Keratinocyte (primary cell): ENCODE results near the gene B3GNT8. TPM values are rescaled to one million over a fixed set of nuclear protein-coding genes. Genes with fewer than 3 reads are reported as not detected.

ENCODE experiments used
- DNase-seq: peaks from one replicate; pipeline ENCODE4 v3.0.0-alpha.2; 2011; ENCODE audit warnings: low read depth, missing footprints, low spot score
- FAIRE-seq: peaks from 2 replicates; lab custom pipeline; 2011; peaks lifted over from hg19 to GRCh38; lab: Jason Lieb, UNC
- H2AFZ ChIP-seq: 2 replicates; pipeline ENCODE4 v1.6.0; 2012; ENCODE audit warnings: low read length, control low read depth, inconsistent platforms; ENCODE audit not compliant: control insufficient read depth
- H3K27ac ChIP-seq: 2 replicates; pipeline ENCODE4 v1.5.1; 2011; ENCODE audit warnings: low read length; ENCODE audit not compliant: control insufficient read depth, insufficient read depth
- H3K27me3 ChIP-seq: 3 replicates; pipeline ENCODE4 v1.6.0; 2011; ENCODE audit warnings: low read length; ENCODE audit not compliant: control insufficient read depth, insufficient read depth; ENCODE audit errors: extremely low read depth
- H3K36me3 ChIP-seq, 2 experiments: 2 replicates in 1 of 2; 3 replicates in 1 of 2; pipeline ENCODE4 v1.5.1; 2011; ENCODE audit warnings: low read length in 2 of 2, mild to moderate bottlenecking in 1 of 2; ENCODE audit not compliant: control insufficient read depth in 2 of 2, insufficient read depth in 2 of 2; ENCODE audit errors: extremely low read depth in 1 of 2
- H3K4me1 ChIP-seq: 3 replicates; pipeline ENCODE4 v1.5.1; 2011; ENCODE audit warnings: low read length; ENCODE audit not compliant: control insufficient read depth, insufficient read depth; ENCODE audit errors: extremely low read depth
- H3K4me2 ChIP-seq: 3 replicates; pipeline ENCODE4 v1.6.0; 2011; ENCODE audit warnings: low read depth, low read length; ENCODE audit not compliant: control insufficient read depth, insufficient read depth; ENCODE audit errors: extremely low read depth
- H3K4me3 ChIP-seq, 3 experiments: fragments of 200-600 bp in 1 of 3; sonication (generic) in 1 of 3; 2 replicates in 2 of 3; 3 replicates in 1 of 3; pipeline ENCODE4 v1.5.1; 2011 to 2016; ENCODE audit warnings: low read length in 3 of 3, mild to moderate bottlenecking in 3 of 3, control low read depth in 2 of 3, inconsistent platforms in 1 of 3, low read depth in 1 of 3, mixed read lengths in 1 of 3, mixed run types in 1 of 3, moderate library complexity in 1 of 3; ENCODE audit not compliant: control insufficient read depth in 2 of 3, insufficient read depth in 2 of 3; ENCODE audit errors: extremely low read depth in 1 of 3
- H3K79me2 ChIP-seq: 2 replicates; pipeline ENCODE4 v1.6.0; 2012; ENCODE audit warnings: low read length; ENCODE audit not compliant: control insufficient read depth, insufficient read depth
- H3K9ac ChIP-seq: 3 replicates; pipeline ENCODE4 v1.6.0; 2011; ENCODE audit warnings: low read length; ENCODE audit not compliant: control insufficient read depth, insufficient read depth; ENCODE audit errors: extremely low read depth
- H3K9me1 ChIP-seq: 3 replicates; pipeline ENCODE4 v1.6.0; 2011; ENCODE audit warnings: low read length; ENCODE audit not compliant: control insufficient read depth, insufficient read depth; ENCODE audit errors: extremely low read depth
- H3K9me3 ChIP-seq: 2 replicates; pipeline ENCODE4 v1.5.1; 2012; ENCODE audit warnings: low read depth, low read length; ENCODE audit not compliant: control insufficient read depth
- H4K20me1 ChIP-seq: 3 replicates; pipeline ENCODE4 v1.6.0; 2011; ENCODE audit warnings: low read length; ENCODE audit not compliant: control insufficient read depth, insufficient read depth; ENCODE audit errors: extremely low read depth
- CTCF ChIP-seq, 3 experiments: IDR thresholded peaks in 1 of 3; conservative IDR thresholded peaks in 1 of 3; optimal IDR thresholded peaks in 1 of 3; 2 replicates in 2 of 3; 3 replicates in 1 of 3; pipeline versions ENCODE3 to v1.5.1; 2011; ENCODE audit warnings: low read length in 3 of 3, mild to moderate bottlenecking in 3 of 3, moderate library complexity in 2 of 3, control low read depth in 1 of 3, inconsistent platforms in 1 of 3; ENCODE audit not compliant: insufficient read depth in 2 of 3; ENCODE audit errors: extremely low read depth in 1 of 3
- EZH2 ChIP-seq: IDR thresholded peaks from one replicate; pipeline ENCODE4 v1.6.1; 2012; ENCODE audit warnings: inconsistent platforms, mild to moderate bottlenecking, low read length, moderate library complexity
- dilution Hi-C: fragments of 300-500 bp; cut with MboI; formaldehyde crosslinking; loops from one replicate; pipeline ENCODE4 v1.7.0; 2020; ENCODE audit warnings: low sequenced_read_pairs; ENCODE audit not compliant: extremely low pct_ligation_motif_present
- polyA plus RNA-seq, 5 experiments: library from polyadenylated mRNA; depleted of rRNA in 3 of 5; stranded (reverse) in 3 of 5; stranded (forward) in 1 of 5; unstranded in 1 of 5; fragments of >200 nt; gene quantifications; 1 replicate in 1 of 5; 2 replicates in 3 of 5; 3 replicates in 1 of 5; pipeline versions ENCODE4 v1.2.1 to v1.2.3, GENCODE V29; 2011 to 2012; ENCODE audit warnings: missing spikeins in 2 of 5, low read depth in 1 of 5, low replicate concordance in 1 of 5

The B3GNT8 gene
- polyA plus RNA-seq, 1 donor (not counting 4 experiments of a cell fraction or from before 2014, with no cell fraction given) = 0.97 TPM

- H3K4me3 ChIP-seq = no peak overlapping the region
- no peak for DNase-seq
- dilution Hi-C loops = no loop called here
- no peaks in the 10 kb centered on the region for H3K9me3 ChIP-seq
- H3K4me1 ChIP-seq = no peaks in the 10 kb centered on the region
- FAIRE-seq = no peak
- no peak overlapping the region for H3K9ac ChIP-seq
- no peaks in the 10 kb centered on the region for H3K79me2 ChIP-seq
- no peak overlapping the region for H3K4me2 ChIP-seq
- H2AFZ ChIP-seq = no peak overlapping the region
- H3K36me3 ChIP-seq = peaks cover 7 to 8% of the 10 kb centered on the region in 2 experiments
- H4K20me1 ChIP-seq = no peaks in the 10 kb centered on the region
- no peak for TF ChIP-seq EZH2
- no peak for TF ChIP-seq CTCF (optimal IDR thresholded peaks at IDR 0.05 in 1 of 3, IDR thresholded peaks at IDR 0.05 in 1 of 3, conservative IDR thresholded peaks at IDR 0.05 in 1 of 3; ENCODE audit: extremely low read depth in 1 of 3, insufficient read depth in 2 of 3, low read length in 3 of 3)
- H3K27me3 ChIP-seq = no peaks in the 10 kb centered on the region
- no peak overlapping the region for H3K27ac ChIP-seq
- no peaks in the 10 kb centered on the region for H3K9me1 ChIP-seq
Measured at GRCh38 chr19:41416194-41416674, 10.9 kb downstream of the B3GNT8 start.

GRCh38 chr19:41415154-41415571 lies 12.0 kb downstream of the B3GNT8 start:
- no peak overlapping the region for H3K4me2 ChIP-seq
- no peaks in the 10 kb centered on the region for H3K9me3 ChIP-seq
- H3K27ac ChIP-seq = no peak overlapping the region
- H3K4me1 ChIP-seq = no peaks in the 10 kb centered on the region
- dilution Hi-C loops = no loop called here
- no peaks in the 10 kb centered on the region for H4K20me1 ChIP-seq
- DNase-seq (no peak), FAIRE-seq (no peak)
- no peak overlapping the region for H3K9ac ChIP-seq
- peaks cover 7 to 8% of the 10 kb centered on the region in 2 experiments for H3K36me3 ChIP-seq
- H3K9me1 ChIP-seq = no peaks in the 10 kb centered on the region
- H3K27me3 ChIP-seq = no peaks in the 10 kb centered on the region
- no peak overlapping the region for H3K4me3 ChIP-seq
- H2AFZ ChIP-seq = no peak overlapping the region
- no peak for TF ChIP-seq EZH2
- no peak for TF ChIP-seq CTCF (optimal IDR thresholded peaks at IDR 0.05 in 1 of 3, IDR thresholded peaks at IDR 0.05 in 1 of 3, conservative IDR thresholded peaks at IDR 0.05 in 1 of 3; ENCODE audit: extremely low read depth in 1 of 3, insufficient read depth in 2 of 3, low read length in 3 of 3)
- H3K79me2 ChIP-seq = no peaks in the 10 kb centered on the region
